HepG2 (cell line): Measurements from ENCODE around the gene MRPL9.

ENCODE experiments used
- EZH2 ChIP-seq: conservative IDR thresholded peaks from 2 replicates; pipeline ENCODE4 v1.6.1; 2012; ENCODE audit warnings: mild to moderate bottlenecking, low read depth, low read length, moderate library complexity
- HNRNPUL1 ChIP-seq: fragments of 200-400 bp; formaldehyde crosslinking; IDR thresholded peaks from 2 replicates; pipeline ENCODE4 v1.6.1; 2017; ENCODE audit warnings: low read depth, mild to moderate bottlenecking, low read length, moderate library complexity
- MAFK ChIP-seq, 2 experiments: IDR thresholded peaks in 1 of 2; conservative IDR thresholded peaks in 1 of 2; 2 replicates each; pipeline ENCODE4 v1.6.1; 2011; ENCODE audit warnings: improper control_type of control experiment in 2 of 2, low read length in 2 of 2
- RBM22 ChIP-seq: fragments of 200-400 bp; formaldehyde crosslinking; optimal IDR thresholded peaks from 2 replicates; pipeline ENCODE3; 2017; ENCODE audit warnings: mild to moderate bottlenecking, low read length, moderate library complexity
- SP2 ChIP-seq: sonication (generic); formaldehyde crosslinking; IDR thresholded peaks from 2 replicates; pipeline ENCODE4 v1.5.1; 2020; ENCODE audit warnings: mild to moderate bottlenecking, missing genetic modification reagents
- ZBTB7A ChIP-seq: sonication (generic); formaldehyde crosslinking; IDR thresholded peaks from 2 replicates; pipeline ENCODE4 v1.8.0; 2022; ENCODE audit warnings: mild to moderate bottlenecking, missing genetic modification reagents
- TF ChIP-seq, protein P1 (sequence below): IDR thresholded peaks from 2 replicates; pipeline ENCODE4 v1.6.1; 2016; ENCODE audit warnings: low read depth, borderline replicate concordance

DNA sequence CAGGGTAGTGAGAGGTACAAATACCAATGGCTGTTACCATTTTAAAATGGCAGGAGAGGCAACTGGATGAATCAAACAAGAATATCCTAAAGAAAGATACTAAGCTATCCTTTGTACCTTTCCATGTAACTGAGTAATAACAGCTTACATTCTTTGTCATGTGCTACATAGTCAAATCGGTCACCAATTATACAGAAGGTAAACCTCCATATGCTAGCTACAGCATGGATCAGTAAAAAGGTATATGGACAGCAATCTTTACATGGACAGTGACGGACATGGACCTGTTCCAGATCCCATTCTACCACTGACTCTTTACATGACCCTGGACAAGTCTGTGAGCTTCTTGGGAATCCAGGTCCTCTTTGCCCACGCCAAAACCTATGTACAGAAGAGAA is 13.4 kb upstream of the MRPL9 start:
- no peak for TF ChIP-seq SP2
- TF ChIP-seq EZH2, result no peak
- no peak for TF ChIP-seq HNRNPUL1
- TF ChIP-seq, protein P1, sequence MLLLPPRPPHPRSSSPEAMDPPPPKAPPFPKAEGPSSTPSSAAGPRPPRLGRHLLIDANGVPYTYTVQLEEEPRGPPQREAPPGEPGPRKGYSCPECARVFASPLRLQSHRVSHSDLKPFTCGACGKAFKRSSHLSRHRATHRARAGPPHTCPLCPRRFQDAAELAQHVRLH, result no peak
- no peak for TF ChIP-seq MAFK (conservative IDR thresholded peaks at IDR 0.05 in 1 of 2, IDR thresholded peaks at IDR 0.05 in 1 of 2; ENCODE audit: low read length in 2 of 2)
- TF ChIP-seq ZBTB7A, result no peak
- TF ChIP-seq RBM22, result no peak
